Activated CD4-positive, alpha-beta memory T cell treated with anti-CD3 and anti-CD28 coated beads for 36 hours (primary cell): ENCODE measurements around the gene CAVIN3. TPM values are rescaled to one million over a fixed set of nuclear protein-coding genes. Genes with fewer than 3 reads are reported as not detected.
A peak's percentile ranks its signal among the peaks of the same experiment; 100 is the strongest.

Experiments used
- CTCF ChIA-PET: fragments of 350-600 bp; sonication (Branson Sonifier 250); formaldehyde crosslinking; loops from one replicate; lab custom pipeline; 2021; ENCODE audit warnings: antibody characterized with exemption, inconsistent platforms; lab: Charles Lee
- POLR2A ChIA-PET: fragments of 350-600 bp; sonication (Branson Sonifier 250); formaldehyde crosslinking; loops from one replicate; lab custom pipeline; 2021; ENCODE audit warnings: antibody characterized with exemption; lab: Charles Lee
- DNase-seq: peaks from one replicate; pipeline ENCODE4 v3.0.0-alpha.2; 2020
- H3K27ac Mint-ChIP-seq: one replicate; pipeline ENCODE4 v1.8.0; 2021; ENCODE audit warnings: mixed read lengths
- H3K27me3 Mint-ChIP-seq: one replicate; pipeline ENCODE4 v1.8.0; 2021; ENCODE audit warnings: mixed read lengths
- H3K36me3 Mint-ChIP-seq: one replicate; pipeline ENCODE4 v1.8.0; 2021; ENCODE audit warnings: mixed read lengths
- H3K4me1 Mint-ChIP-seq: one replicate; pipeline ENCODE4 v1.8.0; 2021; ENCODE audit warnings: low read depth, mixed read lengths
- H3K4me3 Mint-ChIP-seq: one replicate; pipeline ENCODE4 v1.8.0; 2021; ENCODE audit warnings: mild to moderate bottlenecking, mixed read lengths
- H3K9me3 Mint-ChIP-seq: one replicate; pipeline ENCODE4 v1.8.0; 2021; ENCODE audit warnings: mixed read lengths
- intact Hi-C: fragments of 100-400 bp; cut with micrococcal nuclease; formaldehyde crosslinking; loops from one replicate; pipeline ENCODE4 v1.15.1; 2023
- total RNA-seq, 2 experiments: library from RNA; stranded (reverse); gene quantifications; one replicate each; pipeline ENCODE4 v1.2.3, GENCODE V29; 2021

CAVIN3 gene
- total RNA-seq, 2 experiments from 2014 or later: 27.3 to 29.2 TPM

- Mint-ChIP-seq H3K4me1 (peaks cover 40% of the 10 kb centered on the region), H3K27ac (no peak overlapping the region), H3K27me3 (peaks cover 23% of the 10 kb centered on the region), H3K36me3 (no peaks in the 10 kb centered on the region), H3K4me3 (no peak overlapping the region), H3K9me3 (no peaks in the 10 kb centered on the region)
- no peak for DNase-seq
- POLR2A ChIA-PET: interaction anchor here (0.6 to 1.3 kb wide), 2 partner anchors 10 to 439 kb away, joined by 3 read pairs; no protein-coding TSS in a partner anchor
- intact Hi-C loops: no loop called here
- CTCF ChIA-PET: interaction anchor here (0.9 to 15.7 kb wide), 5 partner anchors 8 to 332 kb away, joined by 3 to 179 read pairs (median 9); no protein-coding TSS in a partner anchor
Observed at GRCh38 chr11:6323291-6323905, 3.1 kb upstream of the CAVIN3 start.

- peaks cover 40% of the 10 kb centered on the region for H3K4me1 Mint-ChIP-seq
- peak overlapping the region; percentile 39 for H3K4me3 Mint-ChIP-seq
- ChIA-PET POLR2A (interaction anchor here (0.6 to 3.4 kb wide), 4 partner anchors 11 to 634 kb away, joined by 3 to 29 read pairs (median 3); no protein-coding TSS in a partner anchor), CTCF (interaction anchor here (0.5 to 15.7 kb wide), 7 partner anchors 9 to 763 kb away, joined by 3 to 179 read pairs (median 6); no protein-coding TSS in a partner anchor)
- no peaks in the 10 kb centered on the region for H3K9me3 Mint-ChIP-seq
- intact Hi-C loops: loop anchor here (1.0 to 2.0 kb wide), 4 partner anchors 29 to 88 kb away; partner anchors contain the start of genes FHIP1B and SMPD1
- H3K36me3 Mint-ChIP-seq: no peaks in the 10 kb centered on the region
- H3K27ac Mint-ChIP-seq: peak overlapping the region; percentile 97
- peaks cover 32% of the 10 kb centered on the region for H3K27me3 Mint-ChIP-seq
- DNase-seq: peak; percentile 41
Observed at GRCh38 chr11:6321961-6322362, 1.7 kb upstream of the CAVIN3 start.

- ChIA-PET CTCF (interaction anchor here (1.3 to 15.7 kb wide), 3 partner anchors 31 to 69 kb away, joined by 6 to 179 read pairs (median 20); no protein-coding TSS in a partner anchor), POLR2A (interaction anchor here (3.4 kb wide), 1 partner anchor 30 kb away, joined by 29 read pairs; no protein-coding TSS in a partner anchor)
- Mint-ChIP-seq H3K4me3 (peak overlapping the region; percentile 71), H3K27me3 (peaks cover 33% of the 10 kb centered on the region), H3K9me3 (no peaks in the 10 kb centered on the region), H3K27ac (peak overlapping the region; percentile 97), H3K36me3 (no peaks in the 10 kb centered on the region), H3K4me1 (peaks cover 40% of the 10 kb centered on the region)
- intact Hi-C loops: loop anchor here (1.0 to 2.0 kb wide), 3 partner anchors 36 to 87 kb away; partner anchors contain the start of genes FHIP1B and SMPD1
- DNase-seq: no peak
Observed at GRCh38 chr11:6321356-6321755, 1.1 kb upstream of the CAVIN3 start.

DNA sequence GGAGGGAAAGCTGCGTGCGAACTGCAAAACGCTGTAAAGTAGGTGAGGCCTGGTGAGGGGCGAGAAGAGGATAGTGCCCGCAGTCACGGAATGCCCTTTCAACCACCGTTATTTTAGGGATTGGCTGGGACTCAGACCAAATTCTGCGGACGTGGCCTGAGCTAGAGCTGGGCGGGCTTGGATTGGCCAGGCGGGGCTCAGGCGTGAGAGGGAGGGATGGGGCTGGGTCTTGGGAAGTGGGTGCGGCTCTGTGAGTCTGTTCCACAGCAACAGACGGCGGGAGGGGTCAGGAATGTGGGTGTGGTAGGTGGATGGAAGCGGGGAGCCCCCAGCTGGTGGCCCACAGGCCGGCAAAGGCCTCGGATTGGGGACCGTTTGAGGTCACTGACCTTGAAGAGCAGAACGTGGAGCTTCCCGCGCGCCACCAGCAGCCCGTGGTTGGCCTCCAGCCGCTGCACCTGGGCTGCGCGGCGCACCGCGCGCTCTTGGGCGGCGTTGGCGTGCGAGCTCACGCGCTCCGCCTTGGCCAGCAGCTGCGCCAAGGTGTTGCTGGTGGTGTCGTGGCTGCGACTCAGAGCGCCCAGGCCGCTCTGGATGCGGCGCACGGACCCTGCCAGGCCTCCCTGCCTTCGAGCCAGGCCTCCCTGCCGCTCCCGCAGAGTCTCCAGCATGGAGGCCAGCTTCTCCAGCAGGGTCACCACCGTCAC, 444 bp downstream of the CAVIN3 start:
- Mint-ChIP-seq H3K27me3 (peaks cover 31% of the 10 kb centered on the region), H3K9me3 (no peaks in the 10 kb centered on the region), H3K27ac (peak overlapping the region; percentile 97), H3K36me3 (no peaks in the 10 kb centered on the region), H3K4me3 (peak overlapping the region; percentile 74), H3K4me1 (peaks cover 40% of the 10 kb centered on the region)
- POLR2A ChIA-PET: interaction anchor here (0.8 to 3.4 kb wide), 7 partner anchors 32 to 374 kb away, joined by 3 to 29 read pairs (median 5); no protein-coding TSS in a partner anchor
- intact Hi-C loops: loop anchor here (2.0 kb wide), 1 partner anchor 71 kb away; the partner anchor contains the start of gene SMPD1
- CTCF ChIA-PET: interaction anchor here (0.7 to 15.7 kb wide), 9 partner anchors 13 to 296 kb away, joined by 3 to 179 read pairs (median 4); partner anchors contain the start of gene CCKBR
- peak; percentile 59 for DNase-seq

- Mint-ChIP-seq H3K4me1 (peaks cover 40% of the 10 kb centered on the region), H3K27ac (peak overlapping the region; percentile 75), H3K4me3 (peak overlapping the region; percentile 74), H3K9me3 (no peaks in the 10 kb centered on the region), H3K27me3 (peaks cover 32% of the 10 kb centered on the region), H3K36me3 (no peaks in the 10 kb centered on the region)
- ChIA-PET POLR2A (interaction anchor here (0.8 to 3.4 kb wide), 6 partner anchors 32 to 118 kb away, joined by 3 to 29 read pairs (median 6); no protein-coding TSS in a partner anchor), CTCF (interaction anchor here (0.8 to 15.7 kb wide), 8 partner anchors 12 to 296 kb away, joined by 3 to 179 read pairs (median 4); partner anchors contain the start of gene CCKBR)
- DNase-seq: no peak
- intact Hi-C loops: no loop called here
Observed at GRCh38 chr11:6319001-6319703, 1.1 kb downstream of the CAVIN3 start.

- POLR2A ChIA-PET: interaction anchor here (1.1 kb wide), 1 partner anchor 33 kb away, joined by 3 read pairs; no protein-coding TSS in a partner anchor
- Mint-ChIP-seq H3K4me1 (peaks cover 36% of the 10 kb centered on the region), H3K27me3 (peaks cover 35% of the 10 kb centered on the region), H3K9me3 (no peaks in the 10 kb centered on the region), H3K27ac (no peak overlapping the region), H3K36me3 (no peaks in the 10 kb centered on the region), H3K4me3 (peak overlapping the region; percentile 57)
- CTCF ChIA-PET: interaction anchor here (0.8 to 15.7 kb wide), 5 partner anchors 9 to 67 kb away, joined by 3 to 179 read pairs (median 21); no protein-coding TSS in a partner anchor
- no peak for DNase-seq
- intact Hi-C loops: no loop called here
Observed at GRCh38 chr11:6318204-6318603, 2.1 kb downstream of the CAVIN3 start.

GRCh38 chr11:6315811-6316425, 4.4 kb downstream of the CAVIN3 start:
- Mint-ChIP-seq H3K9me3 (no peaks in the 10 kb centered on the region), H3K27ac (no peak overlapping the region), H3K4me1 (peaks cover 16% of the 10 kb centered on the region), H3K4me3 (no peak overlapping the region), H3K27me3 (peaks cover 32% of the 10 kb centered on the region), H3K36me3 (no peaks in the 10 kb centered on the region)
- peak; percentile 53 for DNase-seq
- CTCF ChIA-PET: interaction anchor here (0.7 to 15.7 kb wide), 14 partner anchors 7 to 293 kb away, joined by 3 to 179 read pairs (median 6); no protein-coding TSS in a partner anchor
- intact Hi-C loops: loop anchor here (1.0 to 2.0 kb wide), 3 partner anchors 17 to 293 kb away; no protein-coding TSS in a partner anchor
- POLR2A ChIA-PET: no interaction called here

GRCh38 chr11:6312106-6312505, 8.2 kb downstream of the CAVIN3 start:
- ChIA-PET POLR2A (no interaction called here), CTCF (interaction anchor here (0.7 to 15.7 kb wide), 2 partner anchors 40 to 132 kb away, joined by 6 to 179 read pairs; no protein-coding TSS in a partner anchor)
- intact Hi-C loops: no loop called here
- H3K4me3 Mint-ChIP-seq: no peak overlapping the region
- peaks cover 14% of the 10 kb centered on the region for H3K27me3 Mint-ChIP-seq
- no peak for DNase-seq
- H3K36me3 Mint-ChIP-seq: no peaks in the 10 kb centered on the region
- H3K9me3 Mint-ChIP-seq: no peaks in the 10 kb centered on the region
- H3K4me1 Mint-ChIP-seq: no peaks in the 10 kb centered on the region
- no peak overlapping the region for H3K27ac Mint-ChIP-seq

DNA sequence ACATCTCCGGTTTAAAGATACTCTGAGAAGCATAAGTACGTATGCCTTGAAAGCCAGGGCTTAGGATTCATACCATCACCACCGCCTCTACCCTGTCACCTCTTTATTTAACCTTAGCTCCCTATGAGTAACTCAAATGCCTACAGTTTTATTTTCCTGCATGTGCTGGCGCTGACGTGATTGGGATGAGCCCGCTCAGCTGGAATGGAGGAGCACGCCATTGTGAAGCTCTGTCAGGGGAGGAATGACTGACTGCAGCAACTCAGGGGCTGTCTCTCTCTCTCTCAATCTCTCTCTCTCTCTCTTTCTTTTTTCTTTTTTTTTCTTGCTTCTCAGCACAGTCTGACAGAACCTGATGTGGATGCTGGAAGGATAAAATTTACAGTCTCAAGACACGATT, 12.4 kb downstream of the CAVIN3 start:
- ChIA-PET CTCF (interaction anchor here (1.8 to 2.7 kb wide), 3 partner anchors 8 to 46 kb away, joined by 8 to 21 read pairs (median 9); no protein-coding TSS in a partner anchor), POLR2A (interaction anchor here (0.6 kb wide), 1 partner anchor 70 kb away, joined by 4 read pairs; no protein-coding TSS in a partner anchor)
- no peak overlapping the region for H3K27ac Mint-ChIP-seq
- no peak for DNase-seq
- no peaks in the 10 kb centered on the region for H3K4me1 Mint-ChIP-seq
- H3K9me3 Mint-ChIP-seq: no peaks in the 10 kb centered on the region
- H3K27me3 Mint-ChIP-seq: peaks cover 12% of the 10 kb centered on the region
- H3K36me3 Mint-ChIP-seq: no peaks in the 10 kb centered on the region
- intact Hi-C loops: no loop called here
- H3K4me3 Mint-ChIP-seq: no peak overlapping the region

- H3K36me3 Mint-ChIP-seq: no peaks in the 10 kb centered on the region
- ChIA-PET POLR2A (no interaction called here), CTCF (interaction anchor here (1.5 to 2.7 kb wide), 2 partner anchors 10 to 53 kb away, joined by 3 to 21 read pairs; no protein-coding TSS in a partner anchor)
- H3K4me3 Mint-ChIP-seq: no peak overlapping the region
- H3K27me3 Mint-ChIP-seq: peaks cover 12% of the 10 kb centered on the region
- intact Hi-C loops: no loop called here
- no peaks in the 10 kb centered on the region for H3K9me3 Mint-ChIP-seq
- no peak for DNase-seq
- H3K27ac Mint-ChIP-seq: no peak overlapping the region
- no peaks in the 10 kb centered on the region for H3K4me1 Mint-ChIP-seq
Observed at GRCh38 chr11:6305297-6305696, 15.0 kb downstream of the CAVIN3 start.
